T-helper 2 cell (primary cell): ENCODE results near the gene ZNF544.
"Not testable (repeated sequence)": the region's sequence is repeated elsewhere in the genome, so short reads cannot be mapped to it uniquely, and the experiment has no call there.

Experiments
- DNase-seq, 5 experiments: peaks; one replicate each; pipeline versions ENCODE4 v3.0.0 to v3.0.0-alpha.2; 2012 to 2022

The ZNF544 gene

DNA sequence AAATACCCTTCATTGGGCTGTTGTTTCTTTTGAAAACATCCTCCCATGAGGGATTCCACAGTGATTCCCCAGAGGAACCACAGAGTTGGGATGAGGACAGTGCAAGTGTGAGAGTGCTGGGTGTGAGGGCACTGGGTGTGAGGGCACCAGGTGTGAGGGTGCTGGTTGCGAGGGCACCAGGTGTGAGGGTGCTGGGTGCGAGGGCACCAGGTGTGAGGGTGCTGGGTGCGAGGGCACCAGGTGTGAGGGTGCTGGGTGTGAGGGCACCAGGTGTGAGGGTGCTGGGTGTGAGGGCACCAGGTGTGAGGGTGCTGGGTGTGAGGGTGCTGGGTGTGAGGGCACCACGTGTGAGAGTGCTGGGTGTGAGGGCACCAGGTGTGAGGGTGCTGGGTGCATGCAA is 29.5 kb downstream of the ZNF544 start:
- DNase-seq: not testable (repeated sequence)

DNA sequence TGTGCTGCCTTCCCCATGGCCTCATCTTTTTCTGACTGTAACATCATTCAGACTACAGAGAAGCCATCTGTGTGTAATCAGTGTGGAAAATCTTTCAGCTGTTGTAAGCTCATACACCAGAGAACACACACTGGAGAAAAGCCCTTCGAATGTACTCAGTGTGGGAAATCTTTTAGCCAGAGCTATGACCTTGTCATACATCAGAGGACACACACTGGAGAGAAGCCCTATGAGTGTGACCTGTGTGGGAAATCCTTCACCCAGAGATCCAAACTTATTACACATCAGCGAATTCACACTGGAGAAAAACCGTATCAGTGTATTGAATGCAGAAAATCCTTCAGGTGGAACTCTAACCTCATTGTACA is 32.9 kb downstream of the ZNF544 start:
- peak in 1 of 5 experiments; percentile 10 for DNase-seq

DNA sequence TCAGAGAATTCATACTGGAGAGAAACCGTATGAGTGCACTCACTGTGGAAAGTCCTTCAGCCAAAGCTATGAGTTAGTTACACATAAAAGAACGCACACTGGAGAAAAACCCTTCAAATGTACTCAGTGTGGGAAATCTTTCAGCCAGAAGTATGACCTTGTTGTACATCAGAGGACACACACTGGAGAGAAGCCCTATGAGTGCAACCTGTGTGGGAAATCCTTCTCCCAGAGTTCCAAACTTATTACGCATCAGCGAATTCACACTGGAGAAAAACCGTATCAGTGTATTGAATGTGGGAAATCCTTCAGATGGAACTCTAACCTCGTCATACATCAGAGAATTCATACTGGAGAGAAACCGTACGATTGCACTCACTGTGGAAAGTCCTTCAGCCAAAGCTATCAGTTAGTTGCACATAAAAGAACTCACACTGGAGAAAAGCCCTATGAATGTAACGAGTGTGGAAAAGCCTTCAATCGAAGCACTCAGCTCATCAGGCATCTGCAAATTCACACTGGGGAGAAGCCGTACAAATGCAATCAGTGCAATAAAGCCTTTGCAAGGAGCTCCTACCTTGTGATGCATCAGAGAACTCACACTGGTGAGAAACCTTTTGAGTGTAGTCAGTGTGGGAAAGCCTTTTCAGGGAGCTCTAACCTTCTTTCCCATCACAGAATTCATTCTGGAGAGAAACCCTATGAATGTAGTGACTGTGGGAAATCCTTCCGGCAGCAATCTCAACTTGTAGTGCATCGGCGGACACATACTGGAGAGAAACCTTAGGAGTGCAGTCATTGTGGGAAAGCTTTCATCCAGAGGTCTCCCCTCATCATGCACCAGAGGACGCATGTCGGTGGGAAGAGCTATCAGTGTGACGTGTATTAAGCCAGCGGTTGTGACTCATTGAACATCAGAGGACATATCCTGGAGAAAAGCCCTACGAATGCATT is 33.5 kb downstream of the ZNF544 start:
- DNase-seq: peak in 1 of 5 experiments; percentile 6

DNA sequence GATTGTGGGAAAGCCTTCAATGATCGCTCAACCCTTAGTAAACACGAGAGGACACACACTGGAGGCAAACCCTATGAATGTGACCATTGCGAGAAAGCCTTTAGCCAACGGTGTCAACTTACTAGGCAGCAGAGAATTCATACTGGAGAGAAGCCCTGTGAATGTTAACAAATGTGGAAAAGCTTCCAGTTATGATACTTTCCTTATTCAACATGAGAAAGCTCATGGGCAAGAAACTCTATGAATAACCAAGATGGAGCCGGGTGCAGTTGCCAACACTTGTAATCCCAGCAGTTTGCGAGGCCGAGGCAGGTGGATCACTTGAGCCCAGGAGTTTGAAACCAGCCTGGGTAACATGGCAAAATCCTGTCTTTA is 34.2 kb downstream of the ZNF544 start:
- no peak for DNase-seq

DNA sequence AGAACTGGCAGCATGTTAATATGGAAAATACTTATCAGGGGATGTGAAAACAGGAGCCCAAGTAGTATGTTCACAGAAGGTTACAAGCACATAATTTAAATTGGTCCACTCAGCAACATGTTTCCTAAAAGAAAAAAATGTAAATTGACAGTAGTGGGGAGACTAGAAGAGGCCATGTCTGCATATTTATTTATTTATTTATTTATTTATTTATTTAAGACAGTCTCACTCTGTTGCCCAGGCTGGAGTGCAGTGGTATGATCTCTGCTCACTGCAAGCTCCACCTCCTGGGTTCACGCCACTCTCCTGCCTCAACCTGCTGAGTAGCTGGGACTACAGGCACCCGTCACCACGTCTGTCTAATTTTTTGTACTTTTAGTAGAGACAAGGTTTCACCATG is 36.4 kb downstream of the ZNF544 start:
- no peak for DNase-seq

DNA sequence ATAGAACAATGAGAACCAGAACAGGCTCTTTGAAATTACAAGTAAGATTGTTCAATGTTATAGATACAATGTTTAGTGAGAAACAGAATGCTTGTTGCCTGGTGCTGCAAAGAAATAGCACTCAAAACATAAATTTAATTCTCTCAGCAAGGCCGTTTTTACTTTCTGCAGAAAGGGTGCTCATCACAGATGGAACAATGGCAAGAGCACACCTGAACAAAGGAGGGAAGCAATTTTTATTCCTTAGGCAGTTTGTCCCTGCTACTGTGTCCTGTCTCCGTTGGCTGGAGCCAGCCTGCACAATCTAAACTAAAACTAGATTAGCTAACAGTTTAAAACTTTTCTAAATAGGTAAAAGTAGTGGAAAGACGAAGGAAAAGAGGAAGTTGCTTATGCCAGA is 39.6 kb downstream of the ZNF544 start:
- no peak for DNase-seq

DNA sequence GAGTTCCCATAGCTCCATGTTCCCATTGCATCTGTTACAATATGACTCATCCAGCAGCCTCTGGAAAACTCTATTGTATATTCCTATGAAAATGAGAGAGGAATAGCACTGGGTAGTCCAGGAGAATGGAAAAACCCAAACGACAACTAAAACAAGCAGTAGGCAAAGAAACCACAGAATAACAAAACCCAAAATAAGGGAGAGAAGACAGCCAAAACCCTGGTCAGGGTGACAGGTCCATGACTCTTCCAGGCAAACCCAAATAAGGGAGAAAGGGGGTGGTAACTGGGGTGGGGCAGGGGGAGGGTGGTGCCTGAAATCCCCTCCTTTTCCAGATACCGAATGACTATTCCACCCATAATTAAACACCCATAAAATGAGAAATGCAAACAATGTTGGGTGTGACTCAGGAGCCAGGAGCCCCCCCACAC is 46.1 kb downstream of the ZNF544 start:
- no peak for DNase-seq

DNA sequence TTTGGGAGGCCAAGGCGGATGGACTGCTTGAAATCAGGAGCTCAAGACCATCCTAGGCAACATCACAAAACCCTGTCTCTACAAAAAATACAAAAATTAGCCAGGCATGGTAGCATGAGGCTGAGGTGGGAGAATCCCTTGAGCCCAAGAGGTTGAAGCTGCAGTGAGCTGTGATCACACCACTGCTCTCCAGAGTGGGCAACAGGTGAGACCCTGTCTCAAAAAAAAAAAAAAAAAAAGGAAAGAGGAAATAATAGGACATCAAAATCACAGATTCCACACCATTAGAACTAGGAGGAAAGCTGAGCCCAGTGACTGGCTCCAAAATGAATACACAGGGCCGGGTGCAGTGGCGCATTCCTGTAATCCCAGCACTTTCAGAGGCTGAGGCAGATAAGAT is 46.9 kb downstream of the ZNF544 start:
- no peak for DNase-seq

DNA sequence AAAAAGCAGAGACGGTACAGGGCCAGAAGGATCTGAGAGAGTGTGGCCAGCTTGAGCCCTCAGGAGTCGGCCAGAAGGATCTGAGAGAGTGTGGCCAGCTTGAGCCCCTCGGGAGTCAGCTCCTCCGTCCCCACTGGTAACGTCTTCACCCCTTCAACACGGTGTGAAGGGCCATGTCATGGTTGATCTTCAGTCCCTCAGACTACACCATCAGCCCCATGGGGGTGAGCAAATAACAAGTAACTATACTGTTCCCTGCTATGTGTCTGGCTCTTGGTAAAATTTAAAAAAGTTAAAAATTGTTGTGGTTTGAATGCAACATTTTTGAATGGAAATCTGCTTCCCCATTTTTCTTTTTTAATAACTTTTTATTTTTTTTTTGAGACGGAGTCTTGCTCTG is 48.5 kb downstream of the ZNF544 start:
- no peak for DNase-seq

DNA sequence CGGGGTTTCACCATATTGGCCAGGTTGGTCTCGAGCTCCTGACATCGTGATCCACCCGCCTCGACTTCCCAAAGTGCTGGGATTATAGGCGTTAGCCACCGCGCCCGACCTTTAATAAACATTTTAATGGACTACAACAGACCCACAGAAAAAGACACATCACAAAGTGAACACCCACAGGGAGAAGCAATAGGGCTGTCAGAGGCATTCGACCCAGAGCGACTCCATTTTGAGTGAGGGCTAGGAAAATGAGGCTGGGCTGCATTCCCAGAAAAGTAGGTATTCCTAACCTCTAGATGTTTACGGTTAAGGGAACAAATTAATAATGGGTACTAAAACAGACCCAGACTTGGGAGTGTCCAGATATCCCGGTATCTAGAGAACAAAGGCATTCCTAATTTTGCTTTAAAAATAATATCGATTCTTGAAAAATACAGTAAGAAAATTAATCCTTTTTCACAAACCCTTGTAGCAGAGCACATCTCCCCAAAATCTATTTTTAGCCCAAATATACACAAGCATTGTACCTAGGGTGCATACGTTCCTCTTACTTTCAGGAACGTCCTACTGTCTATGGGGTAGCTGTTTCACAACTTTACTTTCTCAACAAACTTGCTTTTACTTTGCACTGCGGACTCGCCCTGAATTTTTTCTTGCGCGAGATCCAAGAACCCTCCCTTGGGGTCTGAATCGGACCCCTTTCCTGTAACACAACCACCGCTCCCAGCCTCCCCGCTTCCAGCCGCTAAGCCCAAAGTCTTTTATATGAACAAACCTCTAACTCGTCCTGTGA is 49.2 kb downstream of the ZNF544 start:
- DNase-seq: no peak

DNA sequence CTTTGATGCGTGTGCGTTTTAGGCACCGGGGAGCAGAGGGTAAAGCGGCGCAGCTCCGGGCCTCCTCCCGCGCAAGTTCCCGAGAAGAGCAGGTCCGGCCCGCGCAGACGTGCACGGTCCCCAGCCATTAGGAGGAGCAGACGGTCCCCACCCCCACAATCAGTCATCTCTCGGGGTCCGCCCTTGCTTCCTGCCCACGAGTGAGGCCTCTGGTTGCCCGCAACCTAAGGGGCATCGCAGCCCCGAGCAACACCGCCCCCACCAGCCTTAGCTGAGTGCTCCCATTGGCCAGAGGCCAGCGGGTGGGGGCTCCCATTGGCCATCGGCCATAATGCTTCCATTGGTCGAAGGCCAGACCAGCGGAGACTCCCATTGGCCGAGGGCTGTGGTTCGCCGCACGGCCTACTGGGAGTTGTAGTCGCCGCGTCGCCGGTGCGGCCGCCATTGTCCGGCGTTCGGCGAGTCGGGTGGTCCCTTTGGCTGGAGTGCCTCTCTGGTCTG is 49.9 kb downstream of the ZNF544 start, which contains the start of gene ZNF8:
Gene ZNF8 (plus strand): TSS at position 415 of the 501 bp plus-strand sequence. CDS start 127 bp downstream, outside the sequence.
- peak; percentile 87 to 100 (median 94) for DNase-seq

DNA sequence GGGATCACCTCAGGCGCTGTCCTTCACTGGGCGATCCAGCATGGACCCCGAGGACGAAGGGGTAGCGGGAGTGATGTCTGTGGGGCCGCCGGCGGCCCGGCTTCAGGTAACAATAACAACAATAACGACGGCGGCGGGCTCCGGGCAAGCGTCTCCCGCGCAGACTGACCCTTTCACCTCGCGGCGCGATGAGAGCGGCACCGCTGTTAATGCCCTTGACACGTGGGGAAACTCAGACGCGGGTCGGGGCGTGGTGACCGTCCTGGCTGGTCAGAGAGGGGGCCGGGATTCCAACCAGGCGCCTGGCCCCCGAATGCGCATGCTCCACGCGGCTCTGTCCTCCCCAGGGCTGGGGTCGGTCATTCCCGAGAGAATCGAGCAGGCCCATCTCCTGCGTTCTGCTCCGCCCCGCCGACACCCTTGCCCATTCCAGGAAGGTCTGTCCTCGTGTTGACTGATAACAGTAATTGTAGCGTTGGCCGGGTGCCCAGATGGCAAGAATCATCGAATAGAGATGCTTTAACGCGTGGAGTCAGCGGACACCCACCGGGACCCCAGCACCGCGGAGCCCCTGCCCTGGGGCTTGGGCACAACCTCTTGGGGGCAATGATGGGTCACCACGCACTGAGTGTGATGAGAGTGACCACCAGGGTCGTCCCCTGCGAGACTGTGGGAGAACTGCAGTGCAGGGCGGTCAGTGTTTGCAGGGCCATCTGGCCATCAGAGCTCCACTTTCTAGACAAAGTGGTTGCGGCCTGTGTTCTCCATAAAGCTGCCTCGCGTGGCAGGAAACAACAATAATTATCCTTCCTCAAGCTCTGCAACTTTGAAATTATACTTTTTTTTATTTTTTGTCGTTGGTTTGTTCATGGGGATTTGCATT is 50.6 kb downstream of the ZNF544 start:
- peak; percentile 4 to 41 (median 17) for DNase-seq

DNA sequence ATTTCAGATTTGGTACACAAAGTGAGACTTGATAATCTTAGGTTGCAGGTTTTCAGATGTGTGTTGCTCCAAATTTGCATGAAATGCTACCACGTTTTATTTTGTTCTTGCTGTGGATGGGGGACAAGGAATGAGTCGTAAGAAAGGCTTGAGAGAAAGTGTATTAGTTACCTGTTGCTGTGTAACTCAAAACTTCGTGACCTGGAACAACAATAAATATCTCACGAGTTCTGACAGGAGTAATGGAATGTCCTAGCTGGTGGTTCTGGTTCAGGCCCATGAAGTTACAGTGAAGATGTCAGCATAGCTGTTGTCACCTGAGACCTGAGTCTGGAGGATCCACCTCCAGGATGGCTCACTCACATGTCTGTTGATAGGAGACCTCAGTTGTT is 51.2 kb downstream of the ZNF544 start:
- DNase-seq: no peak

DNA sequence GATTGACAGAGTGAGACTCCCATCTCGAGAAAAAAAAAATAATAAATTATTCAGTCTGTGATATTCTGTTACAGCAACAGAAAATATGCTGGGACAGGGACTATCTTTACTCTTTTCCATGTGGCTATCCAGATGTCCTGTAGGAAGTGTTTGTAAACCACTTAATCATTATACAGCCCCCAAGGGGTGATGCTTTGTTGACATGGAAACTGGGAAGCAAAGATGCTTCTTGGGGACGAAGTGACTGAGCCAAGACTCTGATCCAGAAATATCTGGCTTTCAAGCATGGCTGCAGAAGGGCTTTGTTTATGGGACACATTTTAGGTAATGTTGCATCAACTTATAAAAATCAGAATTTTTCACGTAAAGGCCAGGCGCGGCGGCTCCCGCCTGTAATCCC is 55.5 kb downstream of the ZNF544 start:
- DNase-seq: no peak

DNA sequence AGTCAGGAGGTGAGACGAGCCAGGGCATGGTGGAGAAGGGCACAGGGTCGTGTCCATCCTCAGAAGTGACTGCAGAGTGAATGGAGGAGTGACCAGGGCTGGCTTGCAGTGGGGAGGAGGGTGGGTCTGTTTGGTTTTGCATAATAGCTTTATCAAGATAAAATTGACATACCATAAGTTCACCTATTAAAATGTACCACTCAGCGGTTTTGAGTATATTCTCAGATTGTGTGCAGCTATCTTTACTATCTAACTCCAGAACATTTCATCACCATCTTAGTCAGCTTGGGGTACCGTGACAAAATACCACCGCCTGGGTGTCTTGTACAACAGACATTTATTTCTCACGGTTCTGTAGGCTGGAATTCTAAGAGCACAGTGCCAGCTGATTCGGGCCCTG is 63.2 kb downstream of the ZNF544 start:
- no peak for DNase-seq

DNA sequence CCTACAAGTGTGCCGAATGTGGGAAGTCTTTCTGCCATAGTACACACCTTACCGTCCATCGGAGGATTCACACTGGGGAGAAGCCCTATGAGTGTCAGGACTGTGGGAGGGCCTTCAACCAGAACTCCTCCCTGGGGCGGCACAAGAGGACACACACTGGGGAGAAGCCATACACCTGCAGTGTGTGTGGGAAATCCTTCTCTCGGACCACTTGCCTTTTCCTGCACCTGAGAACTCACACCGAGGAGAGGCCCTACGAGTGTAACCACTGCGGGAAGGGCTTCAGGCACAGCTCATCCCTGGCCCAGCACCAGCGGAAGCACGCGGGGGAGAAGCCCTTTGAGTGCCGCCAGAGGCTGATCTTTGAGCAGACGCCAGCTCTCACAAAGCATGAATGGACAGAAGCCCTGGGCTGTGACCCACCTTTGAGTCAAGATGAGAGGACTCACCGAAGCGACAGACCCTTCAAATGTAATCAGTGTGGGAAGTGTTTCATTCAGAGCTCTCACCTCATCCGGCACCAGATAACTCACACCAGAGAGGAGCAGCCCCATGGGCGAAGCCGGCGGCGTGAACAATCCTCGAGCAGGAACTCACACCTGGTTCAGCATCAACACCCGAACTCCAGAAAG is 66.1 kb downstream of the ZNF544 start:
- no peak for DNase-seq

DNA sequence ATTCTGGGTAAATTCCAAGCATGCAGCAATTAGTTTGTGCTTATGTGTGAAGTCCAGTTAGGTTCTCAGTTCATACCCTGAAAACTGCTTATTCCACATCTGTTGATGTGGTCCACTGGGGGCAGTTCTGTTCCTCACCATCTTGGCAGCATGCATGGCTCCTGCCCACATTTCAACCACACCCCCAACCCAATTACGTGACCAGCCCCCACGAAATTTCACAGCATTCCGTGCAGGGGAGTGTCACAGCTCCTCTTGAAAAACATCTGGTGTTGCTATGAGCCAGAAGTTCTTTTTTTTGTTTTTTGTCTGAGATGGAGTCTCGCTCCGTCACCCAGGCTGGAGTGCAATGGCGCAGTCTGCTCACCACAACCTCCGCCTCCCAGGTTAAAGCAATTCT is 67.4 kb downstream of the ZNF544 start:
- no peak for DNase-seq

DNA sequence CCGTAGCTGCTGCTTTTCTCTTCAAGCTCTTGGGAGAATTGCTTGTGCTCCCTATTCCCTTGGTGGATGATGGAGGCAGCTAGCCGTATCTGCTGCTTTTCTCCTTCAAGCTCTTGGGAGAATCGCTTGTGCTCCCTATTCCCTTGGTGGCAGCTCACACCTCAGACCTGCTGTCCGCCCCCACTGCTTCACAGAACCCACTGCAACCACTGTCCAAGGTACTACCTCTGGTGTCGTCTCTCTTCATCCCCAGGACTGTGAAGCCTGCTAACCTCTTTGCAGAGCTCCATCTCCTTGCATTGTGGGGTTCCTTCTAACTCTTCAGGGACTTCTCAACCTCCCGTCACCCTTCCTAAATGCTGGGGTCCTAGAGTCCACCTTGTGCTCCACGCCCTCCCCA is 71.9 kb downstream of the ZNF544 start:
- DNase-seq: no peak

DNA sequence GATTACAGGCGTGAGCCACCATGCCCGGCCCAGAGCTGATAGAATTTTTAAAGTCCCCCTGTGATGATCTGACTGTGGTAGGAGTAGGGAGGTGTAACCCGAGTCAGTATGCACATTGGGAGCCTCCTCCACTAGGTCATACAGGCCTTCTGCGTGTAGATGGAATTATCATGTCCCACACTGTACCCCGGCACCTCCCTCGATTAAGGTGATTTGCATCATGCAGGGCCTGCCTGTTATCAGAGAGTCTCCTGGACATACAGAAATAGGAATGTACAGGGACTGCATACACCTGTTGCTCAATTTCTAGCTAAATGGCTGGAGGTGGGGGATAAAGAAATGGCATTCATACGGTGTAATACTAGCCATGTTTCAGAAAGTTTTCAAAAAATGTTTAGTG is 75.5 kb downstream of the ZNF544 start:
- DNase-seq: no peak

DNA sequence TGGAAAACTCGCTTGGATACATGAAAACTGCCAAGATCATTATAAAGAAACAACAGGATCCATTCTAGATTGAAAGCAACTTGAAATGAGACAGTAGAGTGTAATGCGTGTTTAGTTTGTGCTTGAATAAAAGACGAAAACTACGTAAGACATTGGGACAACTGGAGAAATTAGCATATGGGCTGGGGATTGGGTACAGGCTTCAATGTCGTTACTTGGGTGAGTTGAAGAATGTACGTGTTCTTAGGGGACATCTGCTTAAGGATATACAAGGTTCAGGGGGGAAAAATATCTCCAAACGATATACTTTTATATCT is 76.0 kb downstream of the ZNF544 start:
- no peak for DNase-seq

DNA sequence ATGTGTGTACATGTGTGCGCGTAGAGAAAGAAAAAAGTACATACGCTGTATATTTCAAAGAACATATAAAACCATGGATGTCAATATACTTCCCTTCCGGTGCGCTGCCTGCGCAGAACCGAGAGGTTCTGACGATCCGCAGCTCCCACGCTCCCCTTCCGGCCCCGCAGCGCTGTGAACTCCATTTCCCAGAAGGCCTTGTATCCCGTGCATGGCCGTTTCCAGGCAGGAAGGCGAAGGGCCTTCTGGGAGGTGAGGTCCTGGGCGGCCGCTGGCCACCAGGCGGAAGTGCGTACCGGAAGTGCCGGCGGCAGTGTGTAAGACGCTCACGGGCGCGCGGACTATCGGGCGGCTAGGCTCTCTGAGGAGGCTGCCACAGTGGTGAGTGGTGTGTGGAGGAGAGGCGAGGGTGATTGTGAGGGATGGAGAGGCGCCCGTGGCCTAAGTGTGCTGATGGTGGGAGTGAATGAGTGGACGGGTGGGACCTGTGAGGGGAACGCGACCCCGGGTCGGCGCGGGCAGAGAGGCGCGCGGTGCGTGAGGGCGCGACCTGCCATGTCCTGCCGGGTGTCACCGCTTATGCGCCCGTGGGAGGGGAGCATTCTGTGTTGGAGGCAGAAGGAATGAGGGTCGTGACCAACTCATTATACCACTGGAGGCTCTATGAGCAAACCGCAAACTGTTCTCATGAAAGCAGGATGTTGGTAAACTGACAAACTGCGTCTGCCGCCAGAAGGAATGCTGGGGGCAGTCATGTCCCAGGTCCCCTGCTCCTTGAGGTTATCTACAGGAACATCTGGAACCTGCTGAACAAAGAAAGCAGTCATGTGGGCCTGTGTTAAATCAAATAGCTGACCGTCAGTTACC is 76.6 kb downstream of the ZNF544 start, which contains the start of gene ERVK3-1:
Gene ERVK3-1 (plus strand): TSS at position 313 of the 867 bp plus-strand sequence. CDS start 6,792 bp downstream, outside the sequence.
- DNase-seq: peak; percentile 87 to 100 (median 92)
